GM18505 (cell line): ENCODE measurements around the gene EHBP1L1.

Source experiments
- ATAC-seq: cut with Tn5 transposase; IDR thresholded peaks from one replicate; pipeline ENCODE4 v1.9.1; 2021; ENCODE audit not compliant: unreplicated experiment
- POLR2A ChIP-seq: IDR thresholded peaks from 4 replicates; pipeline ENCODE4 v1.6.1; 2011; ENCODE audit warnings: borderline replicate concordance; ENCODE audit not compliant: insufficient read depth, insufficient read length; ENCODE audit errors: extremely low read depth

Gene EHBP1L1

DNA sequence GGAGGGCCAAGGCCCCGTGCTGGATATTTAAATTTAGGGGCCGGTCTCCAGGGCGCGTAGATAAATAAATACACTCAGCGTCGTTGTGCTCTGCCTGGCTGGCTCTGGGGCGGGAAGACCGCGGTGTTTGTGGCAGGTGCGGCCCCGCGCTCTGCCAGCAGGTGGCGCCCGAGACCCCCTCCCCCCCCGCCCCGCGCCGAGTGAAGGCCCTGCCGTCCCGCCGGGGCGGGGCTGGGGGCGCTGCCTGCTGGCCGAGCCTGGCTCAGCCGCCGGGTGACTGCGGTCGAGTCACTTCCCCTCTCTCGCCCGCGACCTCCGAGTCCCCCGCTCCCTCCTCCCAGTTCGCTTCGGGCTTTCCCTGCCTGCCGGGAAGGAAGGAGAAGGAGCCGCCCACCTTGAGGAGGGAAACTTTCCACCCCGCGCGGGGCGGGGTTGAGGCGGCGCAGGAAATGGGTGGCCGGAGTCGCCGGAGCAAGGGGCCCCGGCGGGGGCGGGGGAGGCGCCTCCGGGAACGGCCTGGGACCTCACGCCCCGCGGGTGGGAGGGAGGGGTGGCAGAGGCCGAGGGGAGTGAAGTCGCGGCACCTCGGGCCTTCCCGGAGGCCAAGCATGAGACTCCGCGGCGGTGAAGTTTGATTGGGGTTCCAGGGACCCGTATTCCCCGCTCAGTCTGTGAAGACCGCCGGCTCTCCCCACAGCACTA, 1.6 kb upstream of the EHBP1L1 start:
- ATAC-seq = peak; percentile 32
- TF ChIP-seq POLR2A = peak; percentile 34

DNA sequence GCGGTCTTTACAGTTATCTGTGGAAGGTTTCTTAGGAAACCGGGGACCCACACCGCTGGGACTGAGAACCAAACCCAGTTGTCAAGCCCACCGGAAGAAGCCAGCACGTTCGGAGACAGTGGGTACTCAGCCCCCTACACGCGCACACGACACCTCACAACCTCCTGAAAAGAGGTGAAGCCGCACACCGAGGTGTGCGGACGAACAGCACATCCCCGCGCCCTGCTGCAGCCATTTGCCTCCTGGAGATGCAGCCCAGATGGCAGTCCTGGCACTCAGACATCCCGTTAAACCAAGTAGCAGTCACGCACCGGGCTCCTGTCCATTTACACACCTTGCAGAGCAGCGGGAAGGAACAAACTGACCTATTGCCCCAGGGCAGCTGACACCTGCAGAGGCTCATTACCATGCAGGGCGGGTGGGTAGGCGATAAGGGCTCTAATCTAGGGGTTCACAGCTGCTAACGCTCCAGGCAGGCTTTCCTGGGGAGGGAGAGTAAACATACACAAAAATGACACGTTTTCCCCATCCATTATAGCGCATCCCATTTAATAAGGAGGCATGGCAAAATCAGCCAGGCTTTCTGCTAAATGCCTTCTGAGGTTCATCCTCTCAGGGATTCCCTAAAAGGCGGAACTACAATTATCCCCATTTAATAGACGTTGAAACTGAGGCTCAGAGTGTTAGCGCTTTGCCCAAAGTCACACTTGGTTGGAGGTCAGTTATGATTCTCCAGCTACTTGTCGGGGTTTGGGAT, 864 bp upstream of the EHBP1L1 start:
- peak; percentile 32 for TF ChIP-seq POLR2A
- ATAC-seq = no peak

DNA sequence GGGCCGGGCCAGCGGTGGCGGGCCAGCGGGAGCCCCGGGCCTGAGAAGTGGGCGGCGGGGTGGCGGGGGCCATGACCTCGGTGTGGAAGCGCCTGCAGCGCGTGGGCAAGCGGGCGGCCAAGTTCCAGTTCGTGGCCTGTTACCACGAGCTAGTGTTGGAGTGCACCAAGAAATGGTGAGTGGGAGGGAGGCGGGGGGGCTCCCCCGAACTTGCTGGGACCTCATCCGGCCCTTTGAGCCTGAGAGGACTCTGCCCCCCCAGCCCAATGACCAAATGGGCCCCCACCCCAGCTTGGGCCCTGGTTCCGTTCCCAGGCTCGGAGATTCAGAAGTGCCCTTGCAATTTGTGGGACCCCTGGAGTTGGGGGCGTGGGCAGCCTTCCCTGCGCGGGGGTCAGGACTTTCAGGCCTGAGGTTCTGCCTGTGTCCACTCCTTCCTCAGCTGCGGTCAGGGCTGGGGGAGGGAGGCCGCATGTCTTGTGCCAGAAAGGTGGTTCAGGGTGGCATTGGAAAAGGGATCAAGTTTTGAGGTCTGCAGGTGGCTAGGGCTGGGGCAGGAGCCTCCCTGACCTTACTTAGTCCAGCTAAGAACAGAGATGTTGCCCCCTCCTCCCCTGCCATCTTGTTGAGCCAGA, 496 bp downstream of the EHBP1L1 start:
- TF ChIP-seq POLR2A = no peak
- no peak for ATAC-seq

DNA sequence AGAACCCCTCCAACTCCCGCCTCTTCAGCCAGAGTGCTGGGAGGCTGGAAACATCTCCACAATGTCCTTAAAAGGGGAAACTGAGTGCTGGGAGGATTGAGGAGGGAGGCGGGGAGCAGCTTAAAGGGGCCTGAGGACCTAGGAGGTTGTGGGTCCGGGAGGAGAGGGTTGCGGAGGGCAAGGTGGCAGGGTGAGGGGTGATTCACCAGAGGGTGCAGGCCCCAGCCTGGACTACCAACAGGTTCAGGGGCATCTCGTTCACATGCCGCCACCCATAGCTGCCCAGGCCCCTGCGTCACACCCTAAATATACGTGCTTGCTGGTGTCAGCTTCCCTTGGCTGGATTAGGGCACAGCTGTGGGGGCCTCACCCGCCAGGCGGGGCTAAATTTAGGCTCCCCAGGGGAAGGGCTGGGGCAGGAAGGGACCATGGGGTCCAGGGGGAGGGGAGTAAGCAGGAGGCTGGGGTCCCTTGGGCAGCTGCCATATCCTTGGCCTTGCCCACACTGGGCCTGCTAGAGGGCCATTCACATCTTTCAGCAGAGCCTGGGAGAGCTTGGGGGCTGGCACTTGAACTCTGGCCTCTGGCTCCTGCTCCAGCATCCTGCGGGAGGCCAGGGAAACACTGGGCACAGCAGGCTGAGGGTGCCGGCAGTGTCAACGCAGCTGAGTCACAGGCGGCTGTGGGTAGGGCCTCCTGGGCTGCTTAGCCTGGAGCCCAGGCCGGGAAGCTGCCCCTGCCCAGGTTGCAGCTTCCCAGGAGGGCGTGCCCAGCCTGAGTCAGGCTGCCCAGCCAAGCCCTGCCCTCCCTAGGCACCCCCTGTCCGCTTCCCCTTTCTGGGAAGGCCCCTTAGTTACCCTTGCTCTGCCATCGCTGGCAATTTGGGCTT, 1.3 kb downstream of the EHBP1L1 start:
- peak; percentile 50 for TF ChIP-seq POLR2A
- ATAC-seq = no peak

DNA sequence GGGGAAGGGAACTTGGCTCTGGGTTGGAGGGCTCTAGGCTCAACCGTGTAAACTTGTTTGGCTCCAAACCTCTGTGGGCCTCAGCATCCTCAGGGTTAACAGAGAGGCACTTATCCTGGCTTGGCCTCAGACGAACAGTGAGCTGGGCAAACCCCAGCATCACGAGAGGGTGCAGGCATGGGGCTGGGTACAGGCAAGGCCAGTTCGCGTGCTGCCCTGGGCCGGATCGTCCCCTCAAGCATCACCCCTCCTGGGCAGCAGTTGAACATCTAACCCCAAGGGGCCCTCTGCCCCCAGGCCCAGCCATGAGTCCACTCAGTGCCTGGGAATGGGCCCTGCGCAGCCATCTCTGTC, 1.9 kb downstream of the EHBP1L1 start:
- no peak for ATAC-seq

DNA sequence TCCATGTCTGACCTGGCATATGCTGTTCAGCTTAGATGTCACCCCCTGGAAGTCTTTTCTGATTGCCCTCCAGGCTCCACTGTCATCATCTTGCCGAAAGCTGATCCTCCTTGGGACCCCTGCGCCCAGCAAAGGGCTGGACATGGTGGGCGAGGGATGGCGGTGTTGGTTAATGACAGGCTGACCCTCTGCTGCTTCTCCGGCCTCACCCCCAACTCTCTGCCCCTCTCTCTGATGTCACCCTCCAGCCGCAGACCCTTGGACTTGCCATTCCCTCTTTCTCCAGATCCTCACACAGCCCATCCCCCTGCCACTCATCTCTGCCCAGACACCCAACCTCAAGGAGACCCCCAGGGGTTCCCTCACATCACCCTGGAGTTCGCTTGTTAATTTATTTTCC, 2.3 kb downstream of the EHBP1L1 start:
- no peak for ATAC-seq
- TF ChIP-seq POLR2A = no peak

More for the DNA sequence above, 1.9 kb downstream of the EHBP1L1 start:
- TF ChIP-seq POLR2A = no peak

DNA sequence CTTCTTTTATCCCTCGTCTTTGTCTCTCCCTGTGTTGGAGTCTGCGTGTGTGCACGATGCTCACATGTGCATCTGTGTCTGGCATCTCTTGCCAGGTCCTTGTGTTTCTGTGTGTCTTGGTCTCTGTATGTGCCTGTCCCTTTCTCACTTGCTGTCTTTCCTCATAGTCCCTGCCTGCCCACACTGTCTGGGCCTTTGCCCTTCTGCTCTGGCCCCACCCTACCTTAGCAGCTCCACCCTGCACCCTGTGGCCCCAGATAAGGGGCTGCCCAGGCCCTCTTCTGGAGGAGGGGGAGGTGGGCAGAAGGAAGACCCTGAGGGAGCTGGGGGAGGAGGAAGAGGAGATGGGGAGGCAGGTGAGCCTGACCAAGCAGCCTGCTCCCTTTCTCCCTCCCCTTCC, 2.8 kb downstream of the EHBP1L1 start:
- no peak for ATAC-seq
- TF ChIP-seq POLR2A = no peak

DNA sequence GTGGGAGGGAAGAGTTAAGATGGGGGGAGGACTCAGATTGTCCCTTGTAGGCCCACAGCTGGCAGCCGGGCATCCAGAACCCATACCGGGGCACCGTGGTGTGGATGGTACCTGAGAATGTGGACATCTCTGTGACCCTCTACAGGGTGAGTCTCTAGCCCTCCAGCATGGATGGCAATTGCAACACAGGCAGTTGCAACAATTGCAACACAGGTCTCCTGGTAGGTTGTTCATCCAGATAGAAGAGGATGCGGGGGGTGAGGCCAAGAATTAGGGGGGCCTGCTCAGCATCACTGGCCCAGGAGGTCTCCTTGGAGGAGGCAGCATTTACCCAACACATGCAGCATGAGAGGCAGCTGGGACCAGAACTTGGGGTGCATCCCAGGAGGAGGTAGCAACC, 3.4 kb downstream of the EHBP1L1 start:
- no peak for ATAC-seq

DNA sequence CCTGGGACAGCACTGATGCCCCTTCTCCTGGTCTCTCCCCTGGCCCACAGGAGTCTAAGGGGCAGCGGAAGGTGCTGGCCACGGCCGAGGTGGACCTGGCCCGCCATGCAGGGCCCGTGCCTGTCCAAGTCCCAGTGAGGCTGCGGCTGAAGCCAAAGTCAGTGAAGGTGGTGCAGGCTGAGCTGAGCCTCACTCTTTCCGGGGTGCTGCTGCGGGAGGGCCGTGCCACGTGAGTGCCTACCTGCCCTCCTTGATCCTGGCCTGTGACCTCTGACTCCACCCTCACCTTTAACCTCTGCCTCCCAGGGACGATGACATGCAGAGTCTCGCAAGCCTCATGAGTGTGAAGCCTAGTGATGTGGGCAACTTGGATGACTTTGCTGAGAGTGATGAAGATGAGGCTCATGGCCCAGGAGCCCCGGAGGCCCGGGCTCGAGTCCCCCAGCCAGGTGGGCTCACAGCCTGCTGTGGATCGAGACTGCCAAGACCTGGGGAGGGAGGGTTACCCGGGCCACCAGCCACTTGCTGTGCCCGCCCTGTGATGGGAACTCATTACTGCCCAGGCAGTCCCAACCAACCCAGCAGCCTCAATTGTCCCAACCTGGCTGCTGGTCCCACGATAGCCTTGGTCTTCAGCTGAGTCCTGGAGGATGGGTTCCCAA, 4.3 kb downstream of the EHBP1L1 start:
- TF ChIP-seq POLR2A = no peak
- no peak for ATAC-seq

More for the DNA sequence above, 3.4 kb downstream of the EHBP1L1 start:
- TF ChIP-seq POLR2A = peak; percentile 1

DNA sequence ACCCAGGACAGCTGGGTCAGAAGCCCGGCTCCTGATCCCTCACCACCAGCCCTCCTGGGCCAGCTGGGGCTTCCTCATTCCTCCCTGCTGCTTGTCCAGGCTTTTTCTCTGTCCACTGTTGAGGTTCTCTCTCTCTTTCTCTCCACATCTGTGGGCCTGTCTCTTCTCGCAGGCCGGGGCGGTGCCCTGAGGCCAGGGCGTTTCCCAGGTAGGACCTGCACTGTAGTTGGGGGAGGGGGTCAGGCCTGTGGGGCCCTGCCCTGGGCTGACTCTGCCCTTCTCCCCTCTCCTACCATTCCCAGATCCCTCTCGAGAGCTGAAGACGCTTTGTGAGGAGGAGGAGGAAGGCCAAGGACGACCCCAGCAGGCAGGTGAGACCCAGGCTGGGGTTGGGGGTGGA, 4.9 kb downstream of the EHBP1L1 start:
- ATAC-seq = no peak
- no peak for TF ChIP-seq POLR2A

DNA sequence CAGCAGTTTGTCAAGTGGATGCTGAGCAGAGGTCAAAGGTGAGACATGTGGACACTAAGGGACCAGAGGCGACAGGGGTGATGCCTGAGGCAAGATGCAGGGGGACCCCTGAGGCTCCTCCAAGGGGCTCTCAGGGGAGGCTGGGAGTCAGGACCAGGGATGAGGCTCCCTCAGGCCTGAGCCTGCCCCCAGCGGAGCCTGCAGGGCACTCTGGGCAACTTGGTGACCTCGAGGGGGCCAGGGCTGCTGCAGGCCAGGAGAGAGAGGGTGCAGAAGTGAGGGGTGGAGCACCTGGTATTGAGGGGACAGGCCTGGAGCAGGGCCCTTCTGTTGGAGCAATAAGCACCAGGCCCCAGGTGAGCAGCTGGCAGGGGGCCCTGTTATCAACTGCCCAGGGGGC, 6.1 kb downstream of the EHBP1L1 start:
- no peak for ATAC-seq
- TF ChIP-seq POLR2A = peak; percentile 2

DNA sequence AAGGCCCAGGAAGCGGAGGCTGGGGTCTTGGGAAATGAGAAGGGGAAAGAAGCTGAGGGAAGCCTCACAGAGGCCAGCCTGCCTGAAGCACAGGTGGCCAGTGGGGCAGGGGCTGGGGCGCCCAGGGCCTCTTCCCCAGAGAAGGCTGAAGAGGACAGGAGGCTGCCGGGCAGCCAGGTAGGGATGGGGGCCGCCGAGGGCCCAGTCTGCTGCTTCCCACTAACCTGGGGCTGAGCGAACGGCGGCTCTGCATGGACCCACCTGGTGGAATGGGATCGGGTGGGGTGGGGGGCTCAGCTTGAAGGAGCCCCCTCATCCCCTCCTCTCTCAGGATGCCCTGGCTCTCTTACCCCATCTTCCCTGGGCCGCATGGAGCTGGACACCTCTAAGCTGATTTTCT, 7.7 kb downstream of the EHBP1L1 start:
- no peak for ATAC-seq
- TF ChIP-seq POLR2A = no peak
